Type B pancreatic cell (in vitro differentiated cells): ENCODE results near the gene PAX5. TPM values are rescaled to one million over a fixed set of nuclear protein-coding genes. Genes with fewer than 3 reads are reported as not detected.

ENCODE experiments used
- DNase-seq: peaks from one replicate; pipeline ENCODE4 v3.0.0; 2021; ENCODE audit warnings: mixed read lengths; ENCODE audit not compliant: unreplicated experiment; ENCODE audit errors: extremely low spot score
- H3K27ac Mint-ChIP-seq: 2 replicates; pipeline ENCODE4 v1.8.0; 2021; ENCODE audit warnings: mild to moderate bottlenecking, mixed read lengths
- H3K27me3 Mint-ChIP-seq: 2 replicates; pipeline ENCODE4 v1.8.0; 2021; ENCODE audit warnings: mixed read lengths
- H3K36me3 Mint-ChIP-seq: 2 replicates; pipeline ENCODE4 v1.8.0; 2021; ENCODE audit warnings: mixed read lengths
- H3K4me1 Mint-ChIP-seq: one replicate; pipeline ENCODE4 v1.8.0; 2021; ENCODE audit warnings: mixed read lengths; ENCODE audit not compliant: unreplicated experiment
- H3K4me3 Mint-ChIP-seq: 2 replicates; pipeline ENCODE4 v1.8.0; 2021; ENCODE audit warnings: mild to moderate bottlenecking, mixed read lengths
- H3K9me3 Mint-ChIP-seq: 2 replicates; pipeline ENCODE4 v1.8.0; 2021; ENCODE audit warnings: mixed read lengths
- CTCF ChIP-seq: fragments of 200-600 bp; sonication (generic); conservative IDR thresholded peaks from 2 replicates; pipeline ENCODE4 v1.5.0; 2021; ENCODE audit warnings: antibody characterized with exemption, mild to moderate bottlenecking
- total RNA-seq: library from RNA; stranded (reverse); gene quantifications from 2 replicates; pipeline ENCODE4 v1.2.1, GENCODE V29; 2021; ENCODE audit warnings: low replicate concordance

PAX5 gene
- total RNA-seq, 1 donor from 2014 or later = not detected

GRCh38 chr9:36855448-36856315 is 178.4 kb downstream of the PAX5 start:
- Mint-ChIP-seq H3K36me3 (no peaks in the 10 kb centered on the region), H3K4me3 (no peak overlapping the region), H3K4me1 (peaks cover 12% of the 10 kb centered on the region), H3K27ac (no peak overlapping the region), H3K27me3 (peaks cover 90% of the 10 kb centered on the region), H3K9me3 (no peaks in the 10 kb centered on the region)
- peak; percentile 47 for TF ChIP-seq CTCF
- DNase-seq = no peak

DNA sequence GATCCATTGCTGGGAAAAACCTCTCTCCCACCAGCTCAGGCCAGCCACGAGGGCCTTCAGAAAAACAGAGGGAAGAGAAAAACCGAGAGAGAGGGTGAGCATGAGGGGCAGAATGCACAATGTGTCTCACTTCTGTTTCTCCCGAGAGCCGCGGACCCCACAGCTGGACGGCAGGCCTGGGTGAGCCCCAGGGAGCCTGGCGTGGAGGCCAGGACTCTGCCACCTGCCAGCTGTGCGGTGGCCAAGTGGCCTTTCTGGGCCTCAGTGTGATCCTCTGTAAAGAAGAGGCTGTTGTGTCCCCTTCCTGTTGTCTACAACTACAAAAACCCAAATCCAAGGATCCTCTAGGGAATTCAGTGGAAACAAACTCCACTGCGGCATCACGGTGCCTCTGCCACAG is 179.3 kb downstream of the PAX5 start:
- H3K36me3 Mint-ChIP-seq = no peaks in the 10 kb centered on the region
- peaks cover 12% of the 10 kb centered on the region for H3K4me1 Mint-ChIP-seq
- H3K4me3 Mint-ChIP-seq = no peak overlapping the region
- H3K27me3 Mint-ChIP-seq = peaks cover 91% of the 10 kb centered on the region
- DNase-seq = no peak
- TF ChIP-seq CTCF = no peak
- H3K27ac Mint-ChIP-seq = no peak overlapping the region
- no peaks in the 10 kb centered on the region for H3K9me3 Mint-ChIP-seq

- peaks cover 92% of the 10 kb centered on the region for H3K27me3 Mint-ChIP-seq
- no peak for TF ChIP-seq CTCF
- H3K9me3 Mint-ChIP-seq = no peaks in the 10 kb centered on the region
- H3K27ac Mint-ChIP-seq = no peak overlapping the region
- H3K36me3 Mint-ChIP-seq = no peaks in the 10 kb centered on the region
- no peak overlapping the region for H3K4me3 Mint-ChIP-seq
- H3K4me1 Mint-ChIP-seq = peaks cover 8% of the 10 kb centered on the region
- no peak for DNase-seq
These were observed 180.0 kb downstream of the PAX5 start for GRCh38 chr9:36854034-36854433.

DNA sequence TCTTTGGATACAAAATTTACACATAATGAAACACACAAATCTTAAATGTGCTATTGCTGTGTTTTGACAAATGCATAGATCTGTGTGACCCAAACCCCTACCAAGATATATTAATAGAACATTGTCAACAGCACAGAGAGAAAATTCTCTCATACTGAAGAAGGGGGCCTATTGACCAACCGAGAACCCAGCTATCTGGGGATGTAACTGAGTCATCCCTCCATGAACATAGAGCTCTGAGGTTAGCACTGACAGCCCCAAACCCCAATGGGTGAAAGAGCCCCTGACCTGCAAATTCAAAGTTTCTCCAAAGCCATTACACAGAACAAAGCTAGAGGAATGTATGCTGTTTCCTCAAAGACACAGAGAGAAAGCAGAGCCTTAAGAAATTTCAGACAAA is 180.8 kb downstream of the PAX5 start:
- H3K36me3 Mint-ChIP-seq = no peaks in the 10 kb centered on the region
- H3K4me1 Mint-ChIP-seq = no peaks in the 10 kb centered on the region
- H3K9me3 Mint-ChIP-seq = no peaks in the 10 kb centered on the region
- H3K27me3 Mint-ChIP-seq = peaks cover 92% of the 10 kb centered on the region
- H3K4me3 Mint-ChIP-seq = no peak overlapping the region
- no peak for TF ChIP-seq CTCF
- H3K27ac Mint-ChIP-seq = no peak overlapping the region
- DNase-seq = no peak

- Mint-ChIP-seq H3K4me1 (no peaks in the 10 kb centered on the region), H3K36me3 (no peaks in the 10 kb centered on the region), H3K9me3 (no peaks in the 10 kb centered on the region), H3K27ac (no peak overlapping the region), H3K4me3 (no peak overlapping the region), H3K27me3 (peaks cover 69% of the 10 kb centered on the region)
- no peak for TF ChIP-seq CTCF
- DNase-seq = no peak
These were observed 184.1 kb downstream of the PAX5 start for GRCh38 chr9:36849943-36850342.
